GM21528 (cell line): ENCODE measurements around the gene MRO.
"Not testable (repeated sequence)": the region's sequence is repeated elsewhere in the genome, so short reads cannot be mapped to it uniquely, and the experiment has no call there.

Experiments used
- ATAC-seq: cut with Tn5 transposase; IDR thresholded peaks from one replicate; pipeline ENCODE4 v1.9.1; 2021; ENCODE audit warnings: mild to moderate bottlenecking, moderate library complexity; ENCODE audit not compliant: unreplicated experiment, low FRiP score

MRO gene

GRCh38 chr18:50819728-50820378, at the start of gene MRO:
MRO (minus strand) TSS chr18:50820016; CDS start chr18:50809400, 10,616 bp downstream.
- ATAC-seq: peak; percentile 69

- ATAC-seq: no peak
Measured at GRCh38 chr18:50869150-50869549, 49.3 kb upstream of the MRO start.

- no peak for ATAC-seq
Measured at GRCh38 chr18:50866765-50867164, 46.9 kb upstream of the MRO start.

- ATAC-seq: no peak
Measured at GRCh38 chr18:50863840-50864375, 44.1 kb upstream of the MRO start.

GRCh38 chr18:50862401-50862800, 42.6 kb upstream of the MRO start:
- ATAC-seq: no peak

- no peak for ATAC-seq
Measured at GRCh38 chr18:50861617-50862016, 41.8 kb upstream of the MRO start.

GRCh38 chr18:50859793-50860555, 40.2 kb upstream of the MRO start:
- no peak for ATAC-seq

- no peak for ATAC-seq
Measured at GRCh38 chr18:50857694-50858093, 37.9 kb upstream of the MRO start.

GRCh38 chr18:50857166-50857565, 37.4 kb upstream of the MRO start:
- ATAC-seq: not testable (repeated sequence)

GRCh38 chr18:50855976-50856757, 36.4 kb upstream of the MRO start:
- no peak for ATAC-seq

- no peak for ATAC-seq
Measured at GRCh38 chr18:50853863-50854271, 34.1 kb upstream of the MRO start.

GRCh38 chr18:50850307-50851065, 30.7 kb upstream of the MRO start:
- no peak for ATAC-seq

- no peak for ATAC-seq
Measured at GRCh38 chr18:50849419-50849821, 29.6 kb upstream of the MRO start.

GRCh38 chr18:50848991-50849390, 29.2 kb upstream of the MRO start:
- ATAC-seq: no peak

- no peak for ATAC-seq
Measured at GRCh38 chr18:50848061-50848551, 28.3 kb upstream of the MRO start.

GRCh38 chr18:50847192-50847591, 27.4 kb upstream of the MRO start:
- no peak for ATAC-seq

GRCh38 chr18:50844960-50845359, 25.1 kb upstream of the MRO start:
- no peak for ATAC-seq

- no peak for ATAC-seq
Measured at GRCh38 chr18:50844554-50844953, 24.7 kb upstream of the MRO start.

- no peak for ATAC-seq
Measured at GRCh38 chr18:50842846-50843245, 23.0 kb upstream of the MRO start.

- no peak for ATAC-seq
Measured at GRCh38 chr18:50839996-50840395, 20.2 kb upstream of the MRO start.
